Esophagus squamous epithelium (tissue), 4 donors: Measurements from ENCODE around the gene PPP1R10.

Source experiments
- CTCF ChIP-seq, 6 experiments: fragments of 450-650 bp in 4 of 6; fragments of 200-600 bp in 2 of 6; sonication (generic) in 2 of 6; IDR thresholded peaks; one replicate each; pipeline ENCODE4 v1.5.1; 2016 to 2019; ENCODE audit warnings: antibody characterized with exemption in 6 of 6, mild to moderate bottlenecking in 4 of 6, moderate library complexity in 4 of 6
- POLR2A ChIP-seq, 4 donors: fragments of 450-650 bp; IDR thresholded peaks; one replicate each; pipeline ENCODE4 v1.6.1; 2017; ENCODE audit warnings: antibody characterized with exemption in 4 of 4, mild to moderate bottlenecking in 4 of 4, moderate library complexity in 3 of 4

GRCh38 chr6:30615958-30616810, 859 bp downstream of the PPP1R10 start:
- TF ChIP-seq CTCF (IDR thresholded peaks at IDR 0.05) (no peak), POLR2A (IDR thresholded peaks at IDR 0.05) (peak in 1 of 4 donors; percentile 12)
